Stimulated activated CD4-positive, alpha-beta T cell treated with anti-CD3 and anti-CD28 coated beads, Interleukin-12 subunit alpha, Interleukin-12 subunit beta, amount 100 ng/mL, for 24 hours (primary cell): Measurements from ENCODE around the gene IDI2.
"Not testable (repeated sequence)": the region's sequence is repeated elsewhere in the genome, so short reads cannot be mapped to it uniquely, and the experiment has no call there.

Experiments
- DNase-seq, 2 experiments: peaks; one replicate each; pipeline ENCODE4 v3.0.0-alpha.2; 2020; ENCODE audit warnings: low read depth in 2 of 2

IDI2 gene

GRCh38 chr10:1025683-1026082 lies at the start of gene IDI2:
TSS of gene IDI2 (minus strand) at chr10:1025859. CDS start at chr10:1024723, 1,136 bp downstream.
- DNase-seq, result no peak

GRCh38 chr10:1074748-1075308 lies 49.2 kb upstream of the IDI2 start:
- no peak for DNase-seq

GRCh38 chr10:1074052-1074747 lies 48.5 kb upstream of the IDI2 start:
- DNase-seq, result no peak

- DNase-seq, result no peak
Observed at GRCh38 chr10:1070919-1071318, 45.3 kb upstream of the IDI2 start.

- DNase-seq, result no peak
Observed at GRCh38 chr10:1068380-1069361, 43.0 kb upstream of the IDI2 start.

- DNase-seq, result not testable (repeated sequence)
Observed at GRCh38 chr10:1066734-1067133, 41.1 kb upstream of the IDI2 start.

GRCh38 chr10:1064964-1065247 lies 39.2 kb upstream of the IDI2 start:
- no peak for DNase-seq

- no peak for DNase-seq
Observed at GRCh38 chr10:1063232-1063865, 37.7 kb upstream of the IDI2 start.

- no peak for DNase-seq
Observed at GRCh38 chr10:1061930-1062774, 36.5 kb upstream of the IDI2 start.

GRCh38 chr10:1059902-1060301 lies 34.2 kb upstream of the IDI2 start:
- DNase-seq, result no peak

- no peak for DNase-seq
Observed at GRCh38 chr10:1058017-1058416, 32.4 kb upstream of the IDI2 start.

GRCh38 chr10:1057106-1057657 lies 31.5 kb upstream of the IDI2 start:
- no peak for DNase-seq

GRCh38 chr10:1056326-1057105 lies 30.9 kb upstream of the IDI2 start, which contains the start of gene WDR37:
TSS of gene WDR37 (plus strand) at chr10:1056385. CDS start at chr10:1072156, 15,771 bp downstream.
- peak; percentile 76 to 83 for DNase-seq

- no peak for DNase-seq
Observed at GRCh38 chr10:1054684-1055083, 29.0 kb upstream of the IDI2 start.

- DNase-seq, result peak in 1 of 2 experiments; percentile 28
Observed at GRCh38 chr10:1050554-1050953, 24.9 kb upstream of the IDI2 start.

GRCh38 chr10:1050145-1050544 lies 24.5 kb upstream of the IDI2 start:
- DNase-seq, result no peak

- no peak for DNase-seq
Observed at GRCh38 chr10:1049425-1049958, 23.8 kb upstream of the IDI2 start.

GRCh38 chr10:1048732-1049424 lies 23.2 kb upstream of the IDI2 start, which contains the start of gene IDI1:
TSS of gene IDI1 (minus strand) at chr10:1049119. CDS start at chr10:1049003, 116 bp downstream.
- DNase-seq, result peak; percentile 92

- DNase-seq, result no peak
Observed at GRCh38 chr10:1048349-1048731, 22.7 kb upstream of the IDI2 start.
